OCI-M2 (cell line): Measurements from ENCODE around the gene ADGRA1.
"Not testable (repeated sequence)": the region's sequence is repeated elsewhere in the genome, so short reads cannot be mapped to it uniquely, and the experiment has no call there.

ENCODE experiments used
- DNase-seq: peaks from one replicate; lab custom pipeline; 2025; ENCODE audit not compliant: unreplicated experiment; lab: John Stamatoyannopoulos, UW

ADGRA1 gene

GRCh38 chr10:133087679-133088178 is at the start of gene ADGRA1:
Gene ADGRA1, plus strand, starts transcription at chr10:133087924. Its CDS starts 986 bp downstream, at chr10:133088910.
- no peak for DNase-seq

GRCh38 chr10:133038036-133038823 is 49.5 kb upstream of the ADGRA1 start:
- no peak for DNase-seq

GRCh38 chr10:133039107-133039802 is 48.5 kb upstream of the ADGRA1 start:
- no peak for DNase-seq

- no peak for DNase-seq
These were observed 47.9 kb upstream of the ADGRA1 start for GRCh38 chr10:133039803-133040165.

- DNase-seq, result no peak
These were observed 47.5 kb upstream of the ADGRA1 start for GRCh38 chr10:133040198-133040597.

- no peak for DNase-seq
These were observed 46.6 kb upstream of the ADGRA1 start for GRCh38 chr10:133041101-133041500.

GRCh38 chr10:133042061-133042460 is 45.7 kb upstream of the ADGRA1 start:
- DNase-seq, result no peak

GRCh38 chr10:133042816-133043215 is 44.9 kb upstream of the ADGRA1 start:
- no peak for DNase-seq

- no peak for DNase-seq
These were observed 44.0 kb upstream of the ADGRA1 start for GRCh38 chr10:133043541-133044225.

GRCh38 chr10:133044401-133044811 is 43.3 kb upstream of the ADGRA1 start:
- DNase-seq, result no peak

- DNase-seq, result no peak
These were observed 42.0 kb upstream of the ADGRA1 start for GRCh38 chr10:133045556-133046389.

GRCh38 chr10:133046390-133046765 is 41.3 kb upstream of the ADGRA1 start:
- no peak for DNase-seq

- DNase-seq, result no peak
These were observed 40.1 kb upstream of the ADGRA1 start for GRCh38 chr10:133047526-133048123.

- no peak for DNase-seq
These were observed 39.5 kb upstream of the ADGRA1 start for GRCh38 chr10:133048266-133048665.

GRCh38 chr10:133048926-133049325 is 38.8 kb upstream of the ADGRA1 start:
- DNase-seq, result no peak

- DNase-seq, result no peak
These were observed 38.1 kb upstream of the ADGRA1 start for GRCh38 chr10:133049639-133050038.

- no peak for DNase-seq
These were observed 37.4 kb upstream of the ADGRA1 start for GRCh38 chr10:133050371-133050770.

GRCh38 chr10:133052076-133052475 is 35.6 kb upstream of the ADGRA1 start:
- no peak for DNase-seq

- DNase-seq, result not testable (repeated sequence)
These were observed 34.1 kb upstream of the ADGRA1 start for GRCh38 chr10:133053527-133054133.

- DNase-seq, result no peak
These were observed 32.3 kb upstream of the ADGRA1 start for GRCh38 chr10:133055470-133055869.
